GM18951 (cell line): ENCODE data around the gene ZCCHC7.

ENCODE experiments used
- POLR2A ChIP-seq: IDR thresholded peaks from 4 replicates; pipeline ENCODE4 v1.6.1; 2011; ENCODE audit warnings: mild to moderate bottlenecking; ENCODE audit not compliant: insufficient read length, insufficient read depth; ENCODE audit errors: extremely low read depth
- in situ Hi-C: fragments of 300-500 bp; cut with MboI; formaldehyde crosslinking; loops from one replicate; pipeline ENCODE4 v1.12.0; 2022; ENCODE audit warnings: low sequenced_read_pairs, mixed read lengths, inconsistent platforms; ENCODE audit not compliant: unreplicated experiment

Gene ZCCHC7

GRCh38 chr9:37302277-37302676, 181.9 kb downstream of the ZCCHC7 start:
- TF ChIP-seq POLR2A = no peak
- in situ Hi-C loops = loop anchor here (5.0 to 10.0 kb wide), 2 partner anchors 270 to 307 kb away; partner anchors contain the start of gene PAX5

GRCh38 chr9:37303272-37303671, 182.9 kb downstream of the ZCCHC7 start:
- in situ Hi-C loops = loop anchor here (5.0 to 10.0 kb wide), 2 partner anchors 271 to 308 kb away; partner anchors contain the start of gene PAX5

- TF ChIP-seq POLR2A = no peak
- in situ Hi-C loops = loop anchor here (10.0 kb wide), 1 partner anchor 314 kb away; no protein-coding TSS in a partner anchor
Observed at GRCh38 chr9:37309136-37309535, 188.8 kb downstream of the ZCCHC7 start.

- no peak for TF ChIP-seq POLR2A
- in situ Hi-C loops = no loop called here
Observed at GRCh38 chr9:37311938-37312708, 191.7 kb downstream of the ZCCHC7 start.

- in situ Hi-C loops = no loop called here
- TF ChIP-seq POLR2A = no peak
Observed at GRCh38 chr9:37324261-37324683, 203.9 kb downstream of the ZCCHC7 start.

- in situ Hi-C loops = no loop called here
- TF ChIP-seq POLR2A = no peak
Observed at GRCh38 chr9:37324691-37325490, 204.5 kb downstream of the ZCCHC7 start.

- TF ChIP-seq POLR2A = no peak
- in situ Hi-C loops = no loop called here
Observed at GRCh38 chr9:37325778-37326177, 205.4 kb downstream of the ZCCHC7 start.

GRCh38 chr9:37327553-37327952, 207.2 kb downstream of the ZCCHC7 start:
- in situ Hi-C loops = no loop called here
- TF ChIP-seq POLR2A = no peak

- in situ Hi-C loops = no loop called here
- TF ChIP-seq POLR2A = no peak
Observed at GRCh38 chr9:37328556-37329227, 208.3 kb downstream of the ZCCHC7 start.

- in situ Hi-C loops = no loop called here
- TF ChIP-seq POLR2A = no peak
Observed at GRCh38 chr9:37329576-37329975, 209.2 kb downstream of the ZCCHC7 start.

- in situ Hi-C loops = no loop called here
- no peak for TF ChIP-seq POLR2A
Observed at GRCh38 chr9:37331871-37332270, 211.5 kb downstream of the ZCCHC7 start.

GRCh38 chr9:37332578-37332977, 212.2 kb downstream of the ZCCHC7 start:
- in situ Hi-C loops = no loop called here
- no peak for TF ChIP-seq POLR2A

- in situ Hi-C loops = no loop called here
- TF ChIP-seq POLR2A = no peak
Observed at GRCh38 chr9:37333288-37333687, 212.9 kb downstream of the ZCCHC7 start.
